GM19043 (cell line): ENCODE data around the gene FILIP1L.
A peak's percentile ranks its signal among the peaks of the same experiment; 100 is the strongest.
"Not testable (repeated sequence)": the region's sequence is repeated elsewhere in the genome, so short reads cannot be mapped to it uniquely, and the experiment has no call there.

Experiments
- ATAC-seq: cut with Tn5 transposase; IDR thresholded peaks from one replicate; pipeline ENCODE4 v1.9.1; 2021; ENCODE audit warnings: low read depth; ENCODE audit not compliant: unreplicated experiment

FILIP1L gene

GRCh38 chr3:100075851-100076730, 38.2 kb downstream of the FILIP1L start:
- no peak for ATAC-seq

GRCh38 chr3:100075196-100075595, 39.1 kb downstream of the FILIP1L start:
- no peak for ATAC-seq

- no peak for ATAC-seq
Measured at GRCh38 chr3:100073714-100074307, 40.5 kb downstream of the FILIP1L start.

GRCh38 chr3:100073049-100073713, 41.1 kb downstream of the FILIP1L start:
- ATAC-seq = no peak

DNA sequence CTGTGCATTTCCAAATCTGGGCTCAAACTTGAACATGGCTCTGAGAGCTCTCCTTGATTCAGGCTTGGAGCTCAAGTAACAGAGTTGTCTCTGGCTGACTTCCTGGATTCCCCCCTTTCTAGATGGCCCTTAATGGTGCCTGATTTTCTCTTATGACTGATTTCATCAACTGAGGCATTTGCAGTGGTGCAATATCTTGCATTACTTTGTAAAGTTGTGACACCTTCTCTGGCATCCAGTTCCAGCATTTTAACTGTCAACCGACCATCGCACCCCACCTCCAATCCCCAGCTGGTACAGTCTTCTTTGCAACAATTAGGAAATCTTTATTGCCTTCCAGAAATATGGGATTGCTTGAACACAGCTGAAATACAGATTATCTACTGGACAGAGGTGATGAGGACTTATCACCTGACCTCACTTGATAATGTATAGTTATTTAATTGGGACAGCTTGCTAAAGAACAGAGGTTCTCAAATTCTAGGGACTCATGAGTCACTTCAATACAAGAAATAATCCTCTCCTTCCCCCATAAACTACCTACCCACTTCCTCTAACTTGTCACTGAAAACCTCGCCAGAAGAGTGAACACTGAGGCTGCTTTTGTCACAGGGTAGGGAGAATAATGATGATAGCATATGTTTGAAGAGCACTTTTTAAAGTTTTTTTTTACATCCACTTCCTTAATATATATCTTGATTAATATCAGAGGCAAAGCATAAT, 41.8 kb downstream of the FILIP1L start:
- peak; percentile 39 for ATAC-seq

DNA sequence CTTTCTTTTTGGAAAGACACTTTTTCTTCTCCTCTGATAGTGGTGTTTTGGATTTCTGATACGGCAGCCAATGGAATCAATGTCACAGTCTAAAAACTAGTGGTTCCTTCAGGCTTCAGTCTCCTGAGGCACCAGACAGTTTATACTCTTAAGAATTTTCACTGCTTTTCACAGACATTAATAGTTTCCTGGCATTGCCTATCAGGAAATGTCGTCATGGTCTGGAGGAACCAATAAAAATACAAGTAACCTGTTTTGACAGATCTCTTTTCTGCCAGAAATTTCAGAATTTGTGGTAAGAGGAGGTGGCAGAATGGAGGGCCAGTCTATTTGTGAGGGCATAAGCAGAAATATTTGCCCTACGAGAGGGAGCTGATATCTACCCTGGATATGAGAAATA, 44.8 kb downstream of the FILIP1L start:
- no peak for ATAC-seq

DNA sequence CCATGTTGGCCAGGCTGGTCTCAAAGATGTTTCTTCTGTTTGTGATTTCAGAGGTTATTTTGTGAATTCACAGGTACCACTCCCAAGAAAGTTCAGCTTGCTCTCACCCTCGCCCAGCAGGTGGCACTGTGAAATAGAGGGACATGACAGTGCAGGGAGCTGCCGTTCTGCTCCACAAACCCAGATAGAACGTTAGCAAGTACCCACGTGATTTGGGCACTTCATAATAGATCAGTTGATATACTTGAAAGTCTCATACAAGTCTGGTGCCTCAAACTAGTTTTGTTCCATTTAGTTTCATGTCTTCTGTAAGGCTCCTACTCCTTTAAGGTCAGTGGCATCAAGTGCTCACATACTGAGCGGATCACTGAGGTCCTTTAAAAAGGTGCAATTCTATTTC, 45.5 kb downstream of the FILIP1L start:
- ATAC-seq = peak; percentile 64

- no peak for ATAC-seq
Measured at GRCh38 chr3:100067589-100067988, 46.7 kb downstream of the FILIP1L start.

GRCh38 chr3:100063929-100064461, 50.3 kb downstream of the FILIP1L start:
- ATAC-seq = no peak

GRCh38 chr3:100062665-100063064, 51.6 kb downstream of the FILIP1L start:
- ATAC-seq = no peak

GRCh38 chr3:100060685-100061484, 53.4 kb downstream of the FILIP1L start:
- peak; percentile 64 for ATAC-seq

DNA sequence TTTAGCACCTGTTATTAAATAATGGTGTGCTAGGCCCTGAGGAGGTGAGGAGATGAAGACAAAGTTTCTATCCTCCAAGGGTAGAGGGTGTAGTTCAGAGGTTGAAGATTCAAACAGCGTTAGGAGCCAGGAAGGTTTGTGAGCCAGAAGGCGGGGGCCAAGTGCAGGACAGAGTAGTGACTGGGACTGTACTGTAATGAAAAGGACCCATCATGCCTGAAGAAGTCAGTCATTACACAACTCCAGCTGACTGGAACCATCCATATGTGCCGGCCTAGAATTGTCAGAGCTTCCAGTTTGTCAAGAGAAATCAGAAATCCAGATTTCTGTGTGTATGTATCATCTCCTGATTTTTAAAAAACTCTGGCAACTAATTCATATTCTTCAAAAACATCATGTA, 54.8 kb downstream of the FILIP1L start:
- ATAC-seq = no peak

- no peak for ATAC-seq
Measured at GRCh38 chr3:100057716-100058575, 56.4 kb downstream of the FILIP1L start.

DNA sequence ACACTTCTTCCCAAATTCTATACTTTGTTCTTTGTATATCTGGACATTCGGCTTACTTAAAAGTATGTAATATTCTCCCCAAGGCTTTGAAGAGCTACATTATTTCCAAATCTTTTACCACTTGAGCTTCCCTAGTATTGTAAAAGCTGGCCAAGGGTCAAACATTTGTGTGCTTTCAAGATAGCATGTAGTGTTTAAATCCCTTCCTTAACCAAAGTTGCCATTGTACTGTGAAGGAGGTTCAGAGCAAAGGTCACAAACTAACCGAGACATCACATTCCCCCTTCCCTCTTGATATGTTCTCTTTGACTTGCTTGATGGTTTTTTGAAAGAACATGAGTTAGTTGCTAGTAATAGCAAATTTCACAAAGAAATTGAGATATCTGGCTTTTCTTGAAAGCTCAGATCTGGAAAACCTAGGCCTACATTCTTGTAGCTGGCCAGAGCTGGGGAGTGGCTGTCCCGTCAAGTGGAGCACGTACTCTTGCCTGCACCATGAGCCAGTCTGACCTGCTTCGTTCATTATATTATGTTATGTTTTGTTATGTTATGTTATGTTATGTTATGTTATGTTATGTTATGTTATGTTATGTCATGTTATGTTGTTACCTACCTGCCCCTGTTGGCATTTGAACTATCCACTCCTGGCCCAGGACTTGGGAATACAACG, 60.2 kb downstream of the FILIP1L start:
- ATAC-seq = no peak

- ATAC-seq = not testable (repeated sequence)
Measured at GRCh38 chr3:100051513-100051912, 62.8 kb downstream of the FILIP1L start.

- ATAC-seq = no peak
Measured at GRCh38 chr3:100048248-100048647, 66.1 kb downstream of the FILIP1L start.

GRCh38 chr3:100047455-100048141, 66.7 kb downstream of the FILIP1L start:
- peak; percentile 70 for ATAC-seq

DNA sequence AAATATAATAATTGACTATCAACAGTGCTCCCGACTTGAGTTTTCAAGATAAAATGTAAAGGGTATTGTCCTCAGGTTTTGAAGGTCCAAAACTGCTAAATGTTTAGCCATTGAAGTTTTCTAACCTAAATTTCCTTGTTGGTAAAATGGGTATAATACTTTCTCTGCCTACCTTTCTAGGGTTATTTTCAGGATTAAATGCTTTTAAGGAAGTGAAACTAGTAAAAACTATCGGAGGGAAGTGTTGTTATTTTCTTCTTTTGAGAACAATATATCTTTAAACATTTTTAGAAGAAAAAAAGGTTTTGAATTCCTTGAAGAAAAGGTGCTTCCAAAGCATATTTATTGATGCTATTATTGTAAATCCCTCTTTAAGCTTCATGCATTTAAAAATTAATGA, 67.3 kb downstream of the FILIP1L start:
- ATAC-seq = no peak
